Testis (tissue), 3 donors: ENCODE data around the gene BTN2A1. TPM values are rescaled to one million over a fixed set of nuclear protein-coding genes. Genes with fewer than 3 reads are reported as not detected.

ENCODE experiments used
- DNase-seq: peaks from one replicate; pipeline ENCODE4 v3.0.0-alpha.2; 2019
- H3K27ac ChIP-seq, 2 donors: fragments of 200-600 bp; sonication (generic); one replicate each; pipeline ENCODE4 v1.5.1; 2019
- H3K27me3 ChIP-seq: fragments of 200-600 bp; sonication (generic); one replicate; pipeline ENCODE4 v1.5.1; 2019
- H3K36me3 ChIP-seq: fragments of 200-600 bp; sonication (generic); one replicate; pipeline ENCODE4 v1.5.1; 2017; ENCODE audit warnings: low read depth; ENCODE audit errors: missing control alignments
- H3K4me1 ChIP-seq: fragments of 200-600 bp; sonication (generic); one replicate; pipeline ENCODE4 v1.5.1; 2019
- H3K4me3 ChIP-seq, 2 donors: fragments of 200-600 bp; sonication (generic); one replicate each; pipeline ENCODE4 v1.5.1; 2017 to 2019
- H3K9me3 ChIP-seq: fragments of 200-600 bp; sonication (generic); one replicate; pipeline ENCODE4 v1.5.1; 2017
- CTCF ChIP-seq, 3 experiments: fragments of 450-650 bp in 2 of 3; fragments of 200-600 bp in 1 of 3; sonication (generic) in 1 of 3; IDR thresholded peaks; one replicate each; pipeline ENCODE4 v1.5.1; 2016 to 2019; ENCODE audit warnings: antibody characterized with exemption in 3 of 3, mild to moderate bottlenecking in 2 of 3, moderate library complexity in 1 of 3
- POLR2A ChIP-seq: fragments of 450-650 bp; IDR thresholded peaks from one replicate; pipeline ENCODE4 v1.6.1; 2017; ENCODE audit warnings: antibody characterized with exemption, mild to moderate bottlenecking, moderate library complexity
- WGBS, 2 donors: methylation state at CpG; one replicate each; pipeline ENCODE4 v1.1.5; 2018; 5-methylcytosine and 5-hydroxymethylcytosine counted together
- intact Hi-C: fragments of 100-400 bp; cut with DNase I; formaldehyde crosslinking; loops from one replicate; pipeline ENCODE4 v1.15.1; 2023; ENCODE audit warnings: low total_unique reads
- polyA plus RNA-seq: library from polyadenylated mRNA; stranded (reverse); fragments of 350-450 nt; fragmentation: Illumina TruSeq; extraction: RNeasy Lipid Tissue Mini Kit (QIAGEN cat#74804); gene quantifications from one replicate; pipeline ENCODE4 v1.2.3, GENCODE V29; 2014; ENCODE audit warnings: low read depth, low replicate concordance; ENCODE audit not compliant: insufficient read depth
- total RNA-seq, 2 donors: library from RNA; depleted of rRNA; stranded (reverse); fragments of >200 nt; gene quantifications; one replicate each; pipeline ENCODE4 v1.2.3, GENCODE V29; 2016

The BTN2A1 gene
- total and polyA plus RNA-seq, 3 donors from 2014 or later, result 26.0 to 27.9 (median 27.6) TPM

- Histone ChIP-seq H3K27me3 (no peaks in the 10 kb centered on the region), H3K27ac (peak overlapping the region; percentile 59 to 87), H3K36me3 (no peaks in the 10 kb centered on the region), H3K9me3 (no peaks in the 10 kb centered on the region), H3K4me3 (peak overlapping the region; percentile 47 to 51), H3K4me1 (no peaks in the 10 kb centered on the region)
- no peak for DNase-seq
- intact Hi-C loops, result no loop called here
- TF ChIP-seq CTCF (IDR thresholded peaks at IDR 0.05) (no peak), POLR2A (no peak)
- WGBS, 2 donors, result 49 to 57% methylated on average over 2 of the region's 2 CpGs
Observed at GRCh38 chr6:26440977-26441358, 16.8 kb upstream of the BTN2A1 start.

GRCh38 chr6:26441977-26442376 lies 15.8 kb upstream of the BTN2A1 start:
- intact Hi-C loops, result no loop called here
- no peak for DNase-seq
- TF ChIP-seq POLR2A, result no peak
- TF ChIP-seq CTCF (IDR thresholded peaks at IDR 0.05), result no peak
- Histone ChIP-seq H3K4me3 (no peak overlapping the region), H3K9me3 (no peaks in the 10 kb centered on the region), H3K4me1 (no peaks in the 10 kb centered on the region), H3K27ac (no peak overlapping the region), H3K27me3 (no peaks in the 10 kb centered on the region), H3K36me3 (no peaks in the 10 kb centered on the region)
- WGBS, 2 donors, result 69 to 72% methylated on average over 5 of the region's 5 CpGs

GRCh38 chr6:26445934-26446667 lies 11.7 kb upstream of the BTN2A1 start:
- no peak for TF ChIP-seq CTCF (IDR thresholded peaks at IDR 0.05)
- no peak for TF ChIP-seq POLR2A
- Histone ChIP-seq H3K27ac (no peak overlapping the region), H3K36me3 (no peaks in the 10 kb centered on the region), H3K9me3 (no peaks in the 10 kb centered on the region), H3K4me1 (no peaks in the 10 kb centered on the region), H3K4me3 (no peak overlapping the region), H3K27me3 (no peaks in the 10 kb centered on the region)
- WGBS, 2 donors, result 77 to 93% methylated on average over 3 to 5 of the region's 5 CpGs
- intact Hi-C loops, result no loop called here
- DNase-seq, result no peak

GRCh38 chr6:26447257-26447656 lies 10.5 kb upstream of the BTN2A1 start:
- no peak for DNase-seq
- TF ChIP-seq CTCF (IDR thresholded peaks at IDR 0.05), result no peak
- no peak for TF ChIP-seq POLR2A
- Histone ChIP-seq H3K4me3 (no peak overlapping the region), H3K9me3 (no peaks in the 10 kb centered on the region), H3K4me1 (no peaks in the 10 kb centered on the region), H3K36me3 (no peaks in the 10 kb centered on the region), H3K27ac (no peak overlapping the region), H3K27me3 (no peaks in the 10 kb centered on the region)
- intact Hi-C loops, result no loop called here
- WGBS, 2 donors, result 89 to 96% methylated on average over 5 of the region's 5 CpGs

- Histone ChIP-seq H3K4me1 (no peaks in the 10 kb centered on the region), H3K27me3 (no peaks in the 10 kb centered on the region), H3K27ac (no peak overlapping the region), H3K9me3 (no peaks in the 10 kb centered on the region), H3K4me3 (no peak overlapping the region), H3K36me3 (no peaks in the 10 kb centered on the region)
- no peak for DNase-seq
- intact Hi-C loops, result no loop called here
- TF ChIP-seq CTCF (IDR thresholded peaks at IDR 0.05) (no peak), POLR2A (no peak)
- 93 to 96% methylated on average over 3 of the region's 3 CpGs for WGBS, 2 donors
Observed at GRCh38 chr6:26450240-26450639, 7.5 kb upstream of the BTN2A1 start.
